IPS-15b (cell line): ENCODE data around the gene KRT10.
"Not testable (repeated sequence)": the region's sequence is repeated elsewhere in the genome, so short reads cannot be mapped to it uniquely, and the experiment has no call there.

Experiments used
- H3K27me3 ChIP-seq: one replicate; pipeline ENCODE4 v1.6.1; 2013; ENCODE audit warnings: low read length; ENCODE audit not compliant: control insufficient read depth, insufficient read depth
- H3K36me3 ChIP-seq: one replicate; pipeline ENCODE4 v1.6.1; 2013; ENCODE audit warnings: low read length; ENCODE audit not compliant: control insufficient read depth, insufficient read depth
- H3K4me1 ChIP-seq: one replicate; pipeline ENCODE4 v1.6.1; 2013; ENCODE audit warnings: mild to moderate bottlenecking, low read length; ENCODE audit not compliant: control insufficient read depth, insufficient read depth
- H3K4me3 ChIP-seq: one replicate; pipeline ENCODE4 v1.5.1; 2013; ENCODE audit warnings: low read depth, low read length
- H3K9ac ChIP-seq: one replicate; pipeline ENCODE4 v1.6.1; 2013; ENCODE audit warnings: low read depth, mild to moderate bottlenecking, low read length
- H3K9me3 ChIP-seq: one replicate; pipeline ENCODE4 v1.6.1; 2013; ENCODE audit warnings: mild to moderate bottlenecking, low read length; ENCODE audit not compliant: control insufficient read depth, insufficient read depth

The KRT10 gene

DNA sequence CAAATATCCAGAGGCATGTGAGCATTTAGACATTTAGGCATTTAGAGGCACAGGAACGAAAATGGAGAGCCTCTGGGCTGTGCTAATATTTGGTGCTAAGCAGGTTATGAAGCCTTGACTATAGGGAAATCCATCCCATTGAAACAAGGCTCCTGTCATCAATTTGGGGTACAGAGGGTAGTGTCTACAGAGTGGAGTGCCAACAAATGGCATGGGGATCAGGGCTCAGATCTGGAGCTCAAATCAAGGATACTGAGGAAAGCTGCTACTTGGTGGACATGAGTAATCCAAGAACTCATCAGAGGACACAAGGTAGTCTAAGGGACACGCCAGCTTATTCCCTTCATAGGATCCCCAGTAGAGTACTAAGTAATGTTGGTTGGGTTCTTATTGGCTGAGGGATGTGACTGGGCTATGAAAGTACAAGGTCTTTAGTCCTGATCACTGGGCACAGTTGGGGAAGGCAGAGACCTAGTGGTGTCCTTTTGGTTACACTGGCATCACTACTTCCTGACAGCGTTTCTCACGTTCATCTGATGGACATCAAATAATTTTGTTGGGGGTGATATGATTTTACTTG lies 5.2 kb downstream of the KRT10 start:
- Histone ChIP-seq H3K27me3 (no peaks in the 10 kb centered on the region), H3K36me3 (no peaks in the 10 kb centered on the region), H3K4me1 (no peaks in the 10 kb centered on the region), H3K9me3 (no peaks in the 10 kb centered on the region), H3K4me3 (no peak overlapping the region), H3K9ac (no peak overlapping the region)

- H3K9me3 ChIP-seq, result no peaks in the 10 kb centered on the region
Measured at GRCh38 chr17:40816569-40816968, 5.8 kb downstream of the KRT10 start.

GRCh38 chr17:40815381-40815780 lies 7.0 kb downstream of the KRT10 start:
- no peak overlapping the region for H3K9ac ChIP-seq
- no peaks in the 10 kb centered on the region for H3K9me3 ChIP-seq
- H3K27me3 ChIP-seq, result no peaks in the 10 kb centered on the region
- H3K4me3 ChIP-seq, result no peak overlapping the region
- no peaks in the 10 kb centered on the region for H3K4me1 ChIP-seq
- no peaks in the 10 kb centered on the region for H3K36me3 ChIP-seq

More at GRCh38 chr17:40816569-40816968, 5.8 kb downstream of the KRT10 start:
- H3K36me3 ChIP-seq, result no peaks in the 10 kb centered on the region
- no peaks in the 10 kb centered on the region for H3K27me3 ChIP-seq
- H3K4me1 ChIP-seq, result no peaks in the 10 kb centered on the region
- H3K4me3 ChIP-seq, result no peak overlapping the region
- H3K9ac ChIP-seq, result no peak overlapping the region

- H3K4me3 ChIP-seq, H3K9me3 ChIP-seq, H3K36me3 ChIP-seq, H3K9ac ChIP-seq, H3K4me1 ChIP-seq, H3K27me3 ChIP-seq: not testable (repeated sequence)
Measured at GRCh38 chr17:40814657-40815056, 7.8 kb downstream of the KRT10 start.

GRCh38 chr17:40813804-40814203 lies 8.6 kb downstream of the KRT10 start:
- Histone ChIP-seq H3K4me3 (no peak overlapping the region), H3K36me3 (no peaks in the 10 kb centered on the region), H3K27me3 (no peaks in the 10 kb centered on the region), H3K4me1 (no peaks in the 10 kb centered on the region), H3K9ac (no peak overlapping the region), H3K9me3 (no peaks in the 10 kb centered on the region)

DNA sequence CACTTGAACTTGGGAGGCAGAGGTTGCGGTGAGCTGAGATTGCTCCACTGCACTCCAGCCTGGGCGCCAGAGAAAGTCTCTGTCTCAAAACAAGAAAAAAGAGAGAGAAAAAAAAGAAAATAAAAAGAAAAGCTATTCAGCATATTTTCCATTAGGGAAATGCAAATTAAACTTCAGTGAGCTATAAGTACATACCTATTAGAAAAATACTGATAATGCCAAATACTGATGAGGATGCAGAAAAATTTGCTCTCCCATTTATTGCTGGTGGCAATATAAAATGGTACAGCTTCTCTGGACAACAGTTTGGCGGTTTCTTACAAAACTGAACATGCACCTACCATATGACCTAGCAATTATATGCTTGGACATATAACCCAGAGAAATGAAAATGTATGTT lies 9.8 kb downstream of the KRT10 start:
- Histone ChIP-seq H3K27me3 (no peaks in the 10 kb centered on the region), H3K9ac (no peak overlapping the region), H3K4me3 (no peak overlapping the region), H3K4me1 (no peaks in the 10 kb centered on the region), H3K9me3 (no peaks in the 10 kb centered on the region), H3K36me3 (no peaks in the 10 kb centered on the region)

DNA sequence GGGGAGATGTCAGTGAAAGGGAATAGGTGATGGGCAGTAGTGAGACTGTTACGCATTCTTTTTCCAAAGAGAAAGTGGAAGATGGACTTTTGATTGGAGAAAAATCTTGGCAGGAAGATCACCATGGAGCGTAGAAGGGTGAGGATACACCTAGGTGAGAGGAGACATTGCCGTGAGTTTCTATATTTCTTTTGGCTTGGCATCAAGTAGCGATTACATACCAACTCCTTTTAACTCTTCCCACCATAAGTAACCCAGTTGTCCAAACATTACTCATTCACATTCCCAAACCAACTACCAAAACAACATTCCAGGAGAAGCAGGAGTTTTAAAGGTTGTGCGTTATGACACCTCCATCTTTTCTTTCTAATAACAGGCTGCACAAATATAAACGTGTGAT lies 11.9 kb downstream of the KRT10 start:
- Histone ChIP-seq H3K9me3 (no peaks in the 10 kb centered on the region), H3K27me3 (no peaks in the 10 kb centered on the region), H3K36me3 (no peaks in the 10 kb centered on the region), H3K9ac (no peak overlapping the region), H3K4me3 (no peak overlapping the region), H3K4me1 (no peaks in the 10 kb centered on the region)

DNA sequence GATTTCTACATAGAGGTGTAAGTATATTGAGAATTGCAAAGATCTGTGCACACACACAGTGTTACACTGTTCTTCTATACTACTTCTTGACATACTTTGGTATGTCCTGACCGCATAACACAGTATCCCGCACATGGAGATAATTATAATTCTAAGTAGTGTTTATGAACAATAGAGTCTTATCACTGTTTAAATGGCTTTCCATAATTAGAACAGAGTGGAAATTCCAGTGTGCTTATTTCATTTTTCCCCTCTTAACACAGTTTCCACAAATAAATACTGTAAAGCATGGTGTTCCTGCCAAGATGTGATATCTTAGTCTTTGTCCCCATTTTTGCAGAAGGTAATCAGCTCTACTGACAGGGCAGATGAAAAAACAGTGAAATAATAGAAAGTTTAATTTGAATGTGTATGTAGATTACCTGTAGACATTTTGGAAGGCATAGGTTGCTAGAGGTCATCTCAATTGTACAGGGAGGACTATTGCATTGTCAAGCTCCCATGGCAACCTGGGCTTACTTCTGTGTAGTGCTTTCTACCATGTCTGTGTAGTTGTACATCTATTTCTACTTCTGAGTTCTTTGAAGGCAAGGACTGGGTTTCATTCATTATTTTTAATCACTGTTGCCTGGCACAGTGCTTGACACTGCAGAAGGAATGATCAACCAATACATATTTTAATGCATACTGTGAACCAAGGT lies 12.5 kb downstream of the KRT10 start:
- Histone ChIP-seq H3K4me1 (no peaks in the 10 kb centered on the region), H3K27me3 (no peaks in the 10 kb centered on the region), H3K36me3 (no peaks in the 10 kb centered on the region), H3K4me3 (no peak overlapping the region), H3K9me3 (no peaks in the 10 kb centered on the region), H3K9ac (no peak overlapping the region)

GRCh38 chr17:40806131-40806530 lies 16.3 kb downstream of the KRT10 start:
- peaks cover 2% of the 10 kb centered on the region for H3K4me1 ChIP-seq
- no peaks in the 10 kb centered on the region for H3K36me3 ChIP-seq
- H3K27me3 ChIP-seq, result no peaks in the 10 kb centered on the region
- no peaks in the 10 kb centered on the region for H3K9me3 ChIP-seq
- no peak overlapping the region for H3K4me3 ChIP-seq
- no peak overlapping the region for H3K9ac ChIP-seq

GRCh38 chr17:40803617-40804082 lies 18.8 kb downstream of the KRT10 start:
- Histone ChIP-seq H3K27me3 (no peaks in the 10 kb centered on the region), H3K9me3 (no peaks in the 10 kb centered on the region), H3K4me3 (no peak overlapping the region)

DNA sequence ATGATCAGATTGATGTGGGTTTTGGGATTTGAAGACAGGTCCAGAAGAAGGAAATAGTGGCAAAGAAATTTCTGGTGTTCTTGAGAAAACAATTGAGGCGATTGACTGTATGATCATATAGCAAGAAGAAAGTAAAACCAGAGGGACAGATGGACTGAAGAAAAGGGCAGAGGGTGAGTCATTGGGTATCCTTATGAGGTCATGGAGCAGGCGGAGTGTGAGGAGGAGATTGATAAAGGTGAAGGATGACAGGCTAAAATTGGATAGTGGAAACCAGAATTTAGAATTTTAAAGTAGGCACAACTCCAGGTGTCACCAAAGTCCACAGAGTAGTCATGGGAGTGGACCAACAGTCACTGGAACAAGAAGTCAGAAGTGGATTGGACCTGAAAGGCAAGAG lies 21.3 kb downstream of the KRT10 start:
- H3K9me3 ChIP-seq, result no peaks in the 10 kb centered on the region
- no peaks in the 10 kb centered on the region for H3K36me3 ChIP-seq
- H3K4me1 ChIP-seq, result peaks cover 2% of the 10 kb centered on the region
- H3K27me3 ChIP-seq, result no peaks in the 10 kb centered on the region
- H3K4me3 ChIP-seq, result no peak overlapping the region
- H3K9ac ChIP-seq, result no peak overlapping the region

More at GRCh38 chr17:40803617-40804082, 18.8 kb downstream of the KRT10 start:
- peaks cover 2% of the 10 kb centered on the region for H3K4me1 ChIP-seq
- no peak overlapping the region for H3K9ac ChIP-seq
- H3K36me3 ChIP-seq, result no peaks in the 10 kb centered on the region

DNA sequence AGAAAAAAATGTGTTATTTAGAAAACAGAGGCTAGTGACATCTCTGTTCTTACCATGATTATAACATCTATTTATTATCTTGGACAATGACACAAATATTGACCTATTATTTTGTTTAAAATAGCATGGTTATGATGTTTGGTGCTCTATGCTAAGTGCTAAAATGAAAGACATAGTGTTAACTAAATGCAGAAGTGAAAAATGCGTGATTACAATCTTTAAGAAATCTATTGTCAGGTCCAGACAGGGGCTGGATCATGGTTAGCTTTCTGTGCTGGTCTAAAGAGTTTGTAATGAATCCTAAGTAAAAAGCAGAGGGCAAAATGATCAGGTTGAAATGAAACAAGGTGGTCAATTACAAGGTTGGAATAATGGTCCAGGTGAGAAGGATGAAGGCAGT lies 22.0 kb downstream of the KRT10 start:
- Histone ChIP-seq H3K4me3 (no peak overlapping the region), H3K27me3 (no peaks in the 10 kb centered on the region), H3K4me1 (peaks cover 2% of the 10 kb centered on the region), H3K9me3 (no peaks in the 10 kb centered on the region), H3K36me3 (no peaks in the 10 kb centered on the region), H3K9ac (no peak overlapping the region)
